Spleen (tissue), 7 donors: ENCODE measurements around the gene DMRT1.

Experiments
- POLR2A ChIP-seq, 3 donors: fragments of 450-650 bp; IDR thresholded peaks; one replicate each; pipeline ENCODE4 v1.5.1; 2017; ENCODE audit warnings: antibody characterized with exemption in 3 of 3, mild to moderate bottlenecking in 1 of 3
- POLR2AphosphoS5 ChIP-seq, 3 donors: sonication (generic); formaldehyde crosslinking; IDR thresholded peaks; one replicate each; pipeline ENCODE4 v1.5.1; 2017; ENCODE audit warnings: antibody characterized with exemption in 3 of 3
- TF ChIP-seq, protein P1 (sequence below), 11 experiments: fragments of 200-600 bp in 7 of 11; fragments of 450-650 bp in 4 of 11; sonication (generic) in 4 of 11; IDR thresholded peaks in 8 of 11; conservative IDR thresholded peaks in 3 of 11; 1 replicate in 7 of 11; 2 replicates in 4 of 11; pipeline versions ENCODE4 v1.4.0 to v1.8.0; 2016 to 2021; ENCODE audit warnings: antibody characterized with exemption in 11 of 11, inconsistent platforms in 4 of 11, mild to moderate bottlenecking in 1 of 11
- donor health status: DM: no; HTN: no; CAD: no; lungs with moderate emphysema.
- donor health status: DM: no; HTN: no; CAD: no.
- donor health status: DM: no; HTN: no; CAD: no.

DNA sequence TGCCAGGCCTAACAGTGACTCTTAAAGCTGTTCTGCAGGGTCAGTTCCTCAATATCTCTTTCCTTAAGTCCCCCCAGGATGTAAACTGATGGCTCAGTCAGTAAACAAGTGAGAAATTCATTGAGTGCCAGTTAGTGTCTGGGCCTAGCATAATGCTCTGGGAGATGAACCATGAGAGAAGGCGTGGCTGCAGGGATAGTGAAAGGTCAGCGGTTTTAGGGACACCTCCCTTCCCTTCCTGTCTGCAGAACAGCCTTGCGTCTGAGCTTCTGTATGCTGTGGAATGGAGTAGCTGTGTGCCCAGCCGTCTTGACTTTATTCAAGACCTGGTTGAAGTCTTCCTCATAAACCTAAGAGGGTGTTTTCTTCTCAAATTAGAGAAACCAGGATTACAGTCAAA is 88.2 kb downstream of the DMRT1 start:
- TF ChIP-seq, protein P1, sequence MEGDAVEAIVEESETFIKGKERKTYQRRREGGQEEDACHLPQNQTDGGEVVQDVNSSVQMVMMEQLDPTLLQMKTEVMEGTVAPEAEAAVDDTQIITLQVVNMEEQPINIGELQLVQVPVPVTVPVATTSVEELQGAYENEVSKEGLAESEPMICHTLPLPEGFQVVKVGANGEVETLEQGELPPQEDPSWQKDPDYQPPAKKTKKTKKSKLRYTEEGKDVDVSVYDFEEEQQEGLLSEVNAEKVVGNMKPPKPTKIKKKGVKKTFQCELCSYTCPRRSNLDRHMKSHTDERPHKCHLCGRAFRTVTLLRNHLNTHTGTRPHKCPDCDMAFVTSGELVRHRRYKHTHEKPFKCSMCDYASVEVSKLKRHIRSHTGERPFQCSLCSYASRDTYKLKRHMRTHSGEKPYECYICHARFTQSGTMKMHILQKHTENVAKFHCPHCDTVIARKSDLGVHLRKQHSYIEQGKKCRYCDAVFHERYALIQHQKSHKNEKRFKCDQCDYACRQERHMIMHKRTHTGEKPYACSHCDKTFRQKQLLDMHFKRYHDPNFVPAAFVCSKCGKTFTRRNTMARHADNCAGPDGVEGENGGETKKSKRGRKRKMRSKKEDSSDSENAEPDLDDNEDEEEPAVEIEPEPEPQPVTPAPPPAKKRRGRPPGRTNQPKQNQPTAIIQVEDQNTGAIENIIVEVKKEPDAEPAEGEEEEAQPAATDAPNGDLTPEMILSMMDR (IDR thresholded peaks at IDR 0.05 in 8 of 11, conservative IDR thresholded peaks at IDR 0.05 in 3 of 11) = no peak
- TF ChIP-seq POLR2AphosphoS5 (IDR thresholded peaks at IDR 0.05) (no peak), POLR2A (IDR thresholded peaks at IDR 0.05) (no peak)
